Ascending aorta (tissue), 2 donors: ENCODE data around the gene TNFSF4. TPM values are rescaled to one million over a fixed set of nuclear protein-coding genes. Genes with fewer than 3 reads are reported as not detected.

Experiments
- DNase-seq, 2 donors: peaks; one replicate each; pipeline ENCODE4 v3.0.0-alpha.2; 2019; ENCODE audit warnings: low spot score in 2 of 2
- H3K27ac ChIP-seq, 2 donors: fragments of 200-600 bp; sonication (generic); one replicate each; pipeline ENCODE4 v1.5.1; 2016 to 2017; ENCODE audit warnings: mild to moderate bottlenecking in 1 of 2
- H3K27me3 ChIP-seq: fragments of 200-600 bp; sonication (generic); one replicate; pipeline ENCODE4 v1.5.1; 2017
- H3K36me3 ChIP-seq, 2 donors: fragments of 200-600 bp; sonication (generic); one replicate each; pipeline ENCODE4 v1.5.1; 2016
- H3K4me1 ChIP-seq, 2 donors: fragments of 200-600 bp; sonication (generic); one replicate each; pipeline ENCODE4 v1.5.1; 2016 to 2017; ENCODE audit warnings: mild to moderate bottlenecking in 1 of 2
- H3K4me3 ChIP-seq, 2 donors: fragments of 200-600 bp; sonication (generic); one replicate each; pipeline ENCODE4 v1.5.1; 2016 to 2017; ENCODE audit warnings: mild to moderate bottlenecking in 1 of 2
- H3K9me3 ChIP-seq, 2 donors: fragments of 200-600 bp; sonication (generic); one replicate each; pipeline ENCODE4 v1.5.1; 2016
- CTCF ChIP-seq, 3 experiments: fragments of 200-600 bp in 2 of 3; fragments of 450-650 bp in 1 of 3; sonication (generic) in 2 of 3; IDR thresholded peaks; one replicate each; pipeline ENCODE4 v1.5.1; 2016 to 2019; ENCODE audit warnings: antibody characterized with exemption in 3 of 3, mild to moderate bottlenecking in 1 of 3, moderate library complexity in 1 of 3
- intact Hi-C: fragments of 100-400 bp; cut with DNase I; formaldehyde crosslinking; loops from one replicate; pipeline ENCODE4 v1.15.1; 2023
- total RNA-seq: library from RNA; depleted of rRNA; stranded (reverse); fragments of >200 nt; gene quantifications from one replicate; pipeline ENCODE4 v1.1.0, GENCODE V29; 2016

Gene TNFSF4, protein sequence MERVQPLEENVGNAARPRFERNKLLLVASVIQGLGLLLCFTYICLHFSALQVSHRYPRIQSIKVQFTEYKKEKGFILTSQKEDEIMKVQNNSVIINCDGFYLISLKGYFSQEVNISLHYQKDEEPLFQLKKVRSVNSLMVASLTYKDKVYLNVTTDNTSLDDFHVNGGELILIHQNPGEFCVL
- 0.75 TPM for total RNA-seq

- peak within 1 kb of the TSS; percentile 5 to 9 for H3K27ac ChIP-seq
- TF ChIP-seq CTCF (IDR thresholded peaks at IDR 0.05) = no peak
- peak within 1 kb of the TSS; percentile 2 to 46 for H3K4me3 ChIP-seq
- H3K36me3 ChIP-seq = no peaks in the 10 kb centered on the region
- no peak for DNase-seq
- intact Hi-C loops = no loop called here
- no peaks in the 10 kb centered on the region for H3K27me3 ChIP-seq
- no peaks in the 10 kb centered on the region for H3K9me3 ChIP-seq
- H3K4me1 ChIP-seq = no peaks in the 10 kb centered on the region
These were observed at the start of gene TNFSF4 for GRCh38 chr1:173206816-173207568. Gene TNFSF4, minus strand, starts transcription at chr1:173207331. Its CDS starts 155 bp downstream, at chr1:173207176.

- peak in 2 of 3 experiments; percentile 37 to 45 for TF ChIP-seq CTCF (IDR thresholded peaks at IDR 0.05)
- Histone ChIP-seq H3K4me3 (no peak overlapping the region), H3K4me1 (no peaks in the 10 kb centered on the region), H3K27ac (no peak overlapping the region), H3K9me3 (peaks cover 0 to 7% of the 10 kb centered on the region in 2 donors), H3K27me3 (no peaks in the 10 kb centered on the region), H3K36me3 (no peaks in the 10 kb centered on the region)
- intact Hi-C loops = no loop called here
- no peak for DNase-seq
These were observed 48.2 kb upstream of the TNFSF4 start for GRCh38 chr1:173255214-173255813.

- Histone ChIP-seq H3K36me3 (no peaks in the 10 kb centered on the region), H3K27ac (no peak overlapping the region), H3K9me3 (no peaks in the 10 kb centered on the region), H3K4me3 (no peak overlapping the region), H3K27me3 (no peaks in the 10 kb centered on the region), H3K4me1 (no peaks in the 10 kb centered on the region)
- TF ChIP-seq CTCF (IDR thresholded peaks at IDR 0.05) = no peak
- intact Hi-C loops = no loop called here
- DNase-seq = no peak
These were observed 45.9 kb upstream of the TNFSF4 start for GRCh38 chr1:173253046-173253445.

GRCh38 chr1:173249349-173249748, 42.2 kb upstream of the TNFSF4 start:
- TF ChIP-seq CTCF (IDR thresholded peaks at IDR 0.05) = no peak
- no peaks in the 10 kb centered on the region for H3K27me3 ChIP-seq
- intact Hi-C loops = no loop called here
- H3K9me3 ChIP-seq = no peaks in the 10 kb centered on the region
- H3K36me3 ChIP-seq = no peaks in the 10 kb centered on the region
- no peak overlapping the region for H3K27ac ChIP-seq
- no peaks in the 10 kb centered on the region for H3K4me1 ChIP-seq
- no peak overlapping the region for H3K4me3 ChIP-seq
- DNase-seq = no peak

GRCh38 chr1:173248247-173248940, 41.3 kb upstream of the TNFSF4 start:
- Histone ChIP-seq H3K4me3 (no peak overlapping the region), H3K4me1 (no peaks in the 10 kb centered on the region), H3K36me3 (no peaks in the 10 kb centered on the region), H3K9me3 (peaks cover 3% of the 10 kb centered on the region in 2 donors), H3K27ac (no peak overlapping the region), H3K27me3 (no peaks in the 10 kb centered on the region)
- DNase-seq = no peak
- TF ChIP-seq CTCF (IDR thresholded peaks at IDR 0.05) = no peak
- intact Hi-C loops = no loop called here
